Measurements from ENCODE around the gene BMPR1A.

Gene BMPR1A

DNA sequence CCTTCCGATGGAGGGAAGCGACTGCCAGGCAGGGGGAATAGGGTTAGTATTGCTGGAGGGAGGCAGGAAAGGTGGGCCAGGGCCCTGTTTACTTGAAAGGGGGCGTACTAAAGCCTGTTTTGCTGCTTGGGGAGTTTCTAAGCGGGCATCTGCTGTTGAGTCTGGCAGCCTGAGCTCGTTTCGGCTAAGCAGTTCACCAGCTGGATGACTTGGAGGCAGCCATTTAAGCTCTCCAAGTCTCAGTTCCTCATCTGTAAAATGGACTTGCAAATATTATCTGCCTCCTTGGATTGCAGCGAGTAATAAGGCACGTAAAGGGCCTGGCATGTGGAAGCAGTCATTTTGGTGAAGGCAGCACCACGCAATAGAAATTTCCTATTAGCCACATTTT lies 44.1 kb upstream of the BMPR1A start:
- no peaks in the 10 kb centered on the region for H3K36me3 ChIP-seq (ENCODE audit: low read depth)
- no peak overlapping the region for H3K27ac ChIP-seq (ENCODE audit: poor library complexity, severe bottlenecking)
- peak overlapping the region; percentile 78 for H3K4me3 ChIP-seq (ENCODE audit: severe bottlenecking)
- TF ChIP-seq, protein P1, sequence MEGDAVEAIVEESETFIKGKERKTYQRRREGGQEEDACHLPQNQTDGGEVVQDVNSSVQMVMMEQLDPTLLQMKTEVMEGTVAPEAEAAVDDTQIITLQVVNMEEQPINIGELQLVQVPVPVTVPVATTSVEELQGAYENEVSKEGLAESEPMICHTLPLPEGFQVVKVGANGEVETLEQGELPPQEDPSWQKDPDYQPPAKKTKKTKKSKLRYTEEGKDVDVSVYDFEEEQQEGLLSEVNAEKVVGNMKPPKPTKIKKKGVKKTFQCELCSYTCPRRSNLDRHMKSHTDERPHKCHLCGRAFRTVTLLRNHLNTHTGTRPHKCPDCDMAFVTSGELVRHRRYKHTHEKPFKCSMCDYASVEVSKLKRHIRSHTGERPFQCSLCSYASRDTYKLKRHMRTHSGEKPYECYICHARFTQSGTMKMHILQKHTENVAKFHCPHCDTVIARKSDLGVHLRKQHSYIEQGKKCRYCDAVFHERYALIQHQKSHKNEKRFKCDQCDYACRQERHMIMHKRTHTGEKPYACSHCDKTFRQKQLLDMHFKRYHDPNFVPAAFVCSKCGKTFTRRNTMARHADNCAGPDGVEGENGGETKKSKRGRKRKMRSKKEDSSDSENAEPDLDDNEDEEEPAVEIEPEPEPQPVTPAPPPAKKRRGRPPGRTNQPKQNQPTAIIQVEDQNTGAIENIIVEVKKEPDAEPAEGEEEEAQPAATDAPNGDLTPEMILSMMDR (IDR thresholded peaks at IDR 0.05; ENCODE audit: poor library complexity, severe bottlenecking), result no peak
- ATAC-seq (ENCODE audit: low read depth) (no peak), DNase-seq (ENCODE audit: low spot score) (no peak)
- no peaks in the 10 kb centered on the region for H3K9me3 ChIP-seq (ENCODE audit: severe bottlenecking)
- H3K4me1 ChIP-seq (ENCODE audit: insufficient read depth, poor library complexity, severe bottlenecking), result no peaks in the 10 kb centered on the region
- H3K27me3 ChIP-seq (ENCODE audit: insufficient read depth, poor library complexity, severe bottlenecking), result no peaks in the 10 kb centered on the region

DNA sequence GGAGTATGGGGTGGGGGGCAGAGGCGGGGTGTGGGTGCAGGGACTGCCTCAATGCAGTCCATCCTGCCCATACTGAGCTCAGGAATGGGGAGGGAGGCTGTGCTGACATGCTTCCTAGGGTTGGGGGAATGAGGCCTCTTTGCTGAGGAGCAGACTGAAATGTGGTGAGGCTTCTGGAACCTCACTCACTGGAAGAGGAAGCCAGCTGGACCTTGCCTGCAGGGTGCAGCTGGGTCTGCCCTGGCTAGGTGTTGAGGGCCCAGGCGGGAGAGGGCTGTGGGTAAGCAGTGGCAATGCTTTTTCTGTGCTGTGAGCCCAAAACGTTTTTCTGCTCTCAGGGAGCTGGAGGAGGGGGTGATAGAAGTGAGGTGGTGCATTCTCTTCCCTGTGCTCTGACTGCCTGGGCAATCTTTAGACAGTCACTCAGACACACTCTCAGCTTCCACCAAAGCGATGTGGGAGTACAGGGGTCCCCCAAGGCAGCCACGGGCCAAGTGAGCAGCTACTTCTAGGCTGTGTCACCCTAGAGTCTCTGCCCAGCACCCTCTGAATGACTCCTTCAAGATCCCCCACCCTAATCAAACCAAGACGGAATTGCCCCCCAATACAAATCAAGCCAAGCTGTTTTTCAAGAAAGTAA lies 41.1 kb upstream of the BMPR1A start:
- H3K4me3 ChIP-seq (ENCODE audit: severe bottlenecking), result no peak overlapping the region
- H3K36me3 ChIP-seq (ENCODE audit: low read depth), result no peaks in the 10 kb centered on the region
- DNase-seq (ENCODE audit: low spot score), result no peak
- no peak overlapping the region for H3K27ac ChIP-seq (ENCODE audit: poor library complexity, severe bottlenecking)
- H3K27me3 ChIP-seq (ENCODE audit: insufficient read depth, poor library complexity, severe bottlenecking), result no peaks in the 10 kb centered on the region
- H3K4me1 ChIP-seq (ENCODE audit: insufficient read depth, poor library complexity, severe bottlenecking), result no peaks in the 10 kb centered on the region
- ATAC-seq (ENCODE audit: low read depth), result no peak
- H3K9me3 ChIP-seq (ENCODE audit: severe bottlenecking), result no peaks in the 10 kb centered on the region
- TF ChIP-seq, protein P1 (IDR thresholded peaks at IDR 0.05; ENCODE audit: poor library complexity, severe bottlenecking), result no peak

DNA sequence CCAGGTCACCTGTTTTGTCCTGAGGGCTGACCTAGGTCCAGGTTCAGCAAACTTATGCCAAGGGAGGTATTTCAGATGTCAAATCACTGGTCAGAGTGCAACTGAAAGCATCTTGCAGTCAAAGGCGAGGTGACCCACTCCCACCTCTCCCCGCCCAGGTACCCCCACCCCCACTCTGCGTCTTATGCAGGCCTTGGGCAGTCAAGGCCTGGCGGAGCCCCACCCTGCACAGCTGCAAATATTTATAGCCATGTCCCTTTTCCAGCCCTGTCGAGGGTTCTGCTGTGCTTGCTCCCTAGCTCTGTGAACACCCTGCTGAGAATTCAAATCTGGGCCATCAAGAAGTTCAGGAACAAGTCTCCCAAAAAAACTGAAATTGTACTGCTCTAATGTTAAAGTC lies 40.6 kb upstream of the BMPR1A start:
- no peaks in the 10 kb centered on the region for H3K9me3 ChIP-seq (ENCODE audit: severe bottlenecking)
- H3K27me3 ChIP-seq (ENCODE audit: insufficient read depth, poor library complexity, severe bottlenecking), result no peaks in the 10 kb centered on the region
- H3K36me3 ChIP-seq (ENCODE audit: low read depth), result no peaks in the 10 kb centered on the region
- ATAC-seq (ENCODE audit: low read depth), result no peak
- H3K4me1 ChIP-seq (ENCODE audit: insufficient read depth, poor library complexity, severe bottlenecking), result no peaks in the 10 kb centered on the region
- no peak for DNase-seq (ENCODE audit: low spot score)
- H3K27ac ChIP-seq (ENCODE audit: poor library complexity, severe bottlenecking), result no peak overlapping the region
- no peak overlapping the region for H3K4me3 ChIP-seq (ENCODE audit: severe bottlenecking)
- TF ChIP-seq, protein P1 (IDR thresholded peaks at IDR 0.05; ENCODE audit: poor library complexity, severe bottlenecking), result no peak

DNA sequence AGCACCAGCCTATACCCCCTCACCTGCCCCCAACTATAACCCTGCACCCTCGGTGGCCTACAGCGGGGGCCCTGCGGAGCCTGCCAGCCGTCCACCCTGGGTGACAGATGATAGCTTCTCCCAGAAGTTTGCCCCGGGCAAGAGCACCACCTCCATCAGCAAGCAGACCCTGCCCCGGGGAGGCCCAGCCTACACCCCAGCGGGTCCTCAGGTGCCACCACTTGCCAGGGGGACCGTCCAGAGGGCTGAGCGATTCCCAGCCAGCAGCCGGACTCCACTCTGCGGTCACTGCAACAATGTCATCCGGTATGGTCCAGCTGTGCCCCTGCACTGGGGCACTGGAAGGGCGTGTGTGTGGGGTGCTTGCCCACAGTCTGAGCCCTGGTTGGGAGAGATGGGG lies 40.0 kb upstream of the BMPR1A start:
- DNase-seq (ENCODE audit: low spot score) (no peak), ATAC-seq (ENCODE audit: low read depth) (no peak)
- H3K36me3 ChIP-seq (ENCODE audit: low read depth), result no peaks in the 10 kb centered on the region
- no peaks in the 10 kb centered on the region for H3K27me3 ChIP-seq (ENCODE audit: insufficient read depth, poor library complexity, severe bottlenecking)
- no peak overlapping the region for H3K4me3 ChIP-seq (ENCODE audit: severe bottlenecking)
- no peak overlapping the region for H3K27ac ChIP-seq (ENCODE audit: poor library complexity, severe bottlenecking)
- H3K9me3 ChIP-seq (ENCODE audit: severe bottlenecking), result no peaks in the 10 kb centered on the region
- H3K4me1 ChIP-seq (ENCODE audit: insufficient read depth, poor library complexity, severe bottlenecking), result no peaks in the 10 kb centered on the region
- TF ChIP-seq, protein P1 (IDR thresholded peaks at IDR 0.05; ENCODE audit: poor library complexity, severe bottlenecking), result no peak

DNA sequence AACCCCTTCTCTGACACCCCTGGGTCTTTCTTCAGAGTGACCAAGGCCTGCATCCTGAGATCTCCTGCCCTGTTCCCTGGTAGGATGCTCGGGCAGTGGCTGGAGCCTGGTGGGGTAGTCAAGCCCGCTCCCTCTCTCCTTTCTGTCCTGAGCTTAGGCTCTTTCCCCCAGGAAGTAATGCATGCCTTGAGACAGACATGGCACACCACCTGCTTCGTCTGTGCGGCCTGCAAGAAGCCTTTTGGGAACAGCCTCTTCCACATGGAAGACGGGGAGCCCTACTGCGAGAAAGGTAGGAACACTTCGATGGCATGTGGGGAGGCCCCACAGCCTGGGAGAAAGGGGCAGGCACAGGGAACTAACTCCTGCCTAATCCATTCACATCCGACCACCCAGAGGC lies 37.9 kb upstream of the BMPR1A start:
- no peak overlapping the region for H3K4me3 ChIP-seq (ENCODE audit: severe bottlenecking)
- H3K36me3 ChIP-seq (ENCODE audit: low read depth), result no peaks in the 10 kb centered on the region
- ATAC-seq (ENCODE audit: low read depth) (no peak), DNase-seq (ENCODE audit: low spot score) (no peak)
- no peak overlapping the region for H3K27ac ChIP-seq (ENCODE audit: poor library complexity, severe bottlenecking)
- no peaks in the 10 kb centered on the region for H3K27me3 ChIP-seq (ENCODE audit: insufficient read depth, poor library complexity, severe bottlenecking)
- no peaks in the 10 kb centered on the region for H3K4me1 ChIP-seq (ENCODE audit: insufficient read depth, poor library complexity, severe bottlenecking)
- no peaks in the 10 kb centered on the region for H3K9me3 ChIP-seq (ENCODE audit: severe bottlenecking)
- TF ChIP-seq, protein P1 (IDR thresholded peaks at IDR 0.05; ENCODE audit: poor library complexity, severe bottlenecking), result no peak

All from RWPE2 (cell line).